ENCODE measurements around the gene NNT.

- no peak for TF ChIP-seq ZNF274 (IDR thresholded peaks at IDR 0.05; ENCODE audit: low read depth, low read length)
- TF ChIP-seq YY1 (IDR thresholded peaks at IDR 0.05; ENCODE audit: insufficient read depth, insufficient read length): no peak
- no peak for TF ChIP-seq SUZ12 (IDR thresholded peaks at IDR 0.05; ENCODE audit: extremely low read depth, insufficient read depth, insufficient read length)
Measured at GRCh38 chr5:43712081-43712480, 109.1 kb downstream of the NNT start.

All from NT2/D1 (cell line).